ENCODE data around the gene CDKL1.
"Not testable (repeated sequence)": the region's sequence is repeated elsewhere in the genome, so short reads cannot be mapped to it uniquely, and the experiment has no call there.

CDKL1 gene

DNA sequence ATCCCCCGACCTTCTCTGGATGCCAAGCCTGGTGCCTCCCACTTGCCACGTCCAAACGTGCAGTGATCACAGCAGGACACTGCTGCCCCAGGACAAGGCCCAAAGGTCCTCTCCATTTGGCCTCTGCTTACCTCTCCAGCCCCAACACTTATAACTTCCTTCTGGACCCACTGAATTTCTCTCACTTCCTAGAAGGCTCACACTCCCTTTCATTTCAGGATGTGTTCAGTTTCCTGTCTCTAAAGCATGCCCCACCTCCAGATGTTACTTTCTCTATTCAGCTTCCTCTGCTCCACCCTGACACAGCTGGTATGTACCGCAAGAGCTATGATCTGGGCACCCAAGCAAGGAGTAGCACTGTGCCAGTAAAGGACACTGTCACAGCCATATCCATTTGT is 33.0 kb downstream of the CDKL1 start:
- TF ChIP-seq, protein P1, sequence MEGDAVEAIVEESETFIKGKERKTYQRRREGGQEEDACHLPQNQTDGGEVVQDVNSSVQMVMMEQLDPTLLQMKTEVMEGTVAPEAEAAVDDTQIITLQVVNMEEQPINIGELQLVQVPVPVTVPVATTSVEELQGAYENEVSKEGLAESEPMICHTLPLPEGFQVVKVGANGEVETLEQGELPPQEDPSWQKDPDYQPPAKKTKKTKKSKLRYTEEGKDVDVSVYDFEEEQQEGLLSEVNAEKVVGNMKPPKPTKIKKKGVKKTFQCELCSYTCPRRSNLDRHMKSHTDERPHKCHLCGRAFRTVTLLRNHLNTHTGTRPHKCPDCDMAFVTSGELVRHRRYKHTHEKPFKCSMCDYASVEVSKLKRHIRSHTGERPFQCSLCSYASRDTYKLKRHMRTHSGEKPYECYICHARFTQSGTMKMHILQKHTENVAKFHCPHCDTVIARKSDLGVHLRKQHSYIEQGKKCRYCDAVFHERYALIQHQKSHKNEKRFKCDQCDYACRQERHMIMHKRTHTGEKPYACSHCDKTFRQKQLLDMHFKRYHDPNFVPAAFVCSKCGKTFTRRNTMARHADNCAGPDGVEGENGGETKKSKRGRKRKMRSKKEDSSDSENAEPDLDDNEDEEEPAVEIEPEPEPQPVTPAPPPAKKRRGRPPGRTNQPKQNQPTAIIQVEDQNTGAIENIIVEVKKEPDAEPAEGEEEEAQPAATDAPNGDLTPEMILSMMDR (conservative IDR thresholded peaks at IDR 0.05; ENCODE audit: low read length), result no peak
- H3K4me3 ChIP-seq (ENCODE audit: low read length), result peak overlapping the region; percentile 54
- peak; percentile 71 for DNase-seq (ENCODE audit: low read depth)

DNA sequence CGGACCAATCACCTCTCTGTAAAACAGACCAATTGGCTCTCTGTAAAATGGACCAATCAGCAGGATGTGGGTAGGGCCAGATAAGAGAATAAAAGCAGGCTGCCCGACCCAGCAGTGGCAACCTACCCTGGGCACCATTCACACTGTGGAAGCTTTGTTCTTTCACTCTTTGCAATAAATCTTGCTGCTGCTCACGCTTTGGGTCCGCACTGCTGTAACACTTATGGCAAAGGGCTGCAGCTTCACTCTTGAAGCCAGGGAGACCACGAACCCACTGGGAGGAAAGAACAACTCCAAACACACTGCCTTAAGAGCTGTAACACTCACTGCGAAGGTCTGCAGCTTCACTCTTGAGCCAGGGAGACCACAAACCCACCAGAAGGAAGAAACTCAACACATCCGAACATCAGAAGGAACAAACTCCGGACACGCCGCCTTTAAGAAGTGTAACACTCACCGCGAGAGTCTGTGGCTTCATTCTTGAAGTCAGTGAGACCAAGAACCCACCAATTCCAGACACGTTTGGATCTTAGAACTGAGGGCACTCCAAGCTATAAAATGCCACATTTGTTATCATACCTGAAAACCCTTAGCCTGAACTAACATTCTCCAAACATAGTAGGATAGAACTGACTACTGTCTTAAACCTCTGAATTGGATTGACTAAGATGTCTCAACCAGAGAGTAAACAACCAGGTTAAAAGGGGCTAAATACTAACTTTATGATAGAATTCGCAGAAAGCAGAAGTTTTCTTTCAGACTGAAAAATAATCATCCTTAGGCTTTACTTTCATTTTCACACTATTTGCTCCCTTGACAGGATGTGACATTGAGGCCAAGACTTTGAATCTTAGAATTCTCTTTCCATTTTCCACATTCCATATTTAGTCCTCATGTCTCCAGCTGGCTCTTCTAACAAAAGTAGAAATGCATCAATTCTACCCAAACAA is 33.6 kb downstream of the CDKL1 start:
- DNase-seq (ENCODE audit: low read depth), result peak; percentile 31
- H3K4me3 ChIP-seq (ENCODE audit: low read length), result peak overlapping the region; percentile 54
- TF ChIP-seq, protein P1 (conservative IDR thresholded peaks at IDR 0.05; ENCODE audit: low read length), result no peak

DNA sequence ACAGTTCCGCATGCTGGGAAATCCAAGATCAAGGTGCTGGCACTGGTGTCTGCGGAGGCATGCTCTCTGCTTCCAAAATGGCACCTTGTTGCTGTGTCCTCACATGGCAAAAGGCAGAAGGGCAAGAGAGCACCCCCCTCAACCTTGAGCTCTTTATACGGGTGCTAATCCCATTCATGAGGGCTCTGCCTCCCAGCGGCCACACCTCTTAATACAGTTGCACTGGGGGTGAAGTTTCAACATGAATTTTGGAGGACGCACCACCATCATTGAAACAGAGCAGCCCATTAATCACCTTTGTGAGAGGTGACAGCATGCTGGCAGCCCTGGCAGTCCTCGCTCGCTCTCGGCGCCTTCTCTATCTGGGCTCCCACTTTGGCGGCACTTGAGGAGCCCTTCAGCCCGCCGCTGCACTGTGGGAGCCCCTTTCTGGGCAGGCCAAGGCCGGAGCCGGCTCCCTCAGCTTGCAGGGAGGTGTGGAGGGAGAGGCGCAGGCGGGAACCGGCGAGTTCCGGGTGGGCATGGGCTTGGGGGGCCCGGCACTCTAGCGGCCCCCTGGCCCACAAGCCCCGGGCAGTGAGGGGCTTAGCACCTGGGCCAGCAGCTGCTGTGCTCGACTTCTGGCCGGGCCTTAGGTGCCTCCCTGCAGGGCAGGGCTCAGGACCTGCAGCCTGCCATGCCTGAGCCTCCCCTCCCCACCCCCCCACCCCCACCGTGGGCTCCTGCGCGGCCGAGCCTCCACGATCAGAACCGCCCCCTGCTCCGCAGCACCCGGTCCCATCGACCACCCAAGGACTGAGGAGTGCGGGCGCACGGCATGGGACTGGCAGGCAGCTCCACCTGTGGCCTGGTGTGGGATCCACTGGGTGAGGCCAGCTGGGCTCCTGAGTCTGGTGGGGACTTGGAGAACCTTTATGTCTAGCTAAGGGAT is 34.9 kb downstream of the CDKL1 start:
- not testable (repeated sequence) for DNase-seq (ENCODE audit: low read depth); H3K4me3 ChIP-seq (ENCODE audit: low read length)

DNA sequence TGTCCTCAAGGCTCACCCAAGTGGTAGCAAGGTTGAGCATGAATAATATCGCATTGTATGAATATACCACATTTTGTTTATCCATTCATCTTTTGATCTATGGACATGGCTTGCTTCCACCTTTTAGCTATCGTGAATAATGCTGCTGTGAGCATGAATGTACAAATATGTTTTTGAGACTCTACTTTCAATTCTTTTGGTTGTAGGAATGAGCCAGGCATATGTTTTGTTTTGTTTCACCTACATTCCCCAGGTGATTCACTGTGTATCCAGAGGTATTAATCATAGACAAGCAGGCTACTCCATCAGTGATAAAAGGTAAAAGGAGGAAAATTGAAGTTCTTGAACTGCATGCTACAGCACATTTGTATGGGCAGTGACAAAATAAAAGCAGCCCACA is 35.8 kb downstream of the CDKL1 start:
- no peak overlapping the region for H3K4me3 ChIP-seq (ENCODE audit: low read length)
- DNase-seq (ENCODE audit: low read depth), result no peak
- TF ChIP-seq, protein P1 (conservative IDR thresholded peaks at IDR 0.05; ENCODE audit: low read length), result no peak

DNA sequence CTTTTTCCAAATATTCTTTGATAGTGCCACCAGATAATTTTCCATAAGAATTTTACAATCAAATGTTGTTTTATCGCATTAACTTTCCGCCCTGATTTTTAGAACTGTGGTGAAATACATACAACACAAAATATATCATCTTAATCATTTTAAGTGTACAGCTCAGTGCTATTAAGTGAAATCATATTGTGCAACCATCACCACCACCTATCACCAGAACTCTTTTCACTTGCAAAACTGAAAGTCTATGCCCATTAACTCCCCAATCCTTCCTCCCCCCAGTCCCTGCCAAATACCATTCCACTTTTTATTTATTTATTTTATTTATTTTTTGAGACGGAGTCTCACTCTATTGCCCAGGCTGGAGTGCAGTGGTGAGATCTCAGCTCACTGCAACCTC is 36.6 kb downstream of the CDKL1 start:
- TF ChIP-seq, protein P1 (conservative IDR thresholded peaks at IDR 0.05; ENCODE audit: low read length), result no peak
- no peak for DNase-seq (ENCODE audit: low read depth)
- no peak overlapping the region for H3K4me3 ChIP-seq (ENCODE audit: low read length)

DNA sequence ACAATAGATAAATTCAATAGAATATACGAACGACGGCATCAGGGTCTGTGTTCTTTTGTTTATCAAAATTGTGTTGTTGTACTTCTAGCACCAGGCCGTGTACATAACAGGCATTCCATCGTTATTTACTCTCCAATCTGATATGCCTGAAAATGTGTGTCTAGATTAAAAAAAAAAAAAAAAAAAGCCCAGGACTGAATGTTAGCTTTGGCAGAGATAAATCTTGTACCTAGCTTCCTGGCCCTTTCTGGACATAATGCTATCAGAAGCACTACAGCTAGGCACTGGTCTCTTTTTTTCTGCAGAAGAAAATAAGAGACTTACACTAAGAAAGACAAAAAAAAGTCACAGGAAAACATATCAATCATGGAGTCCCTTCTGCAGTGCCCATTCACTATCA is 37.0 kb downstream of the CDKL1 start:
- H3K4me3 ChIP-seq (ENCODE audit: low read length), result no peak overlapping the region
- TF ChIP-seq, protein P1 (conservative IDR thresholded peaks at IDR 0.05; ENCODE audit: low read length), result no peak
- no peak for DNase-seq (ENCODE audit: low read depth)

DNA sequence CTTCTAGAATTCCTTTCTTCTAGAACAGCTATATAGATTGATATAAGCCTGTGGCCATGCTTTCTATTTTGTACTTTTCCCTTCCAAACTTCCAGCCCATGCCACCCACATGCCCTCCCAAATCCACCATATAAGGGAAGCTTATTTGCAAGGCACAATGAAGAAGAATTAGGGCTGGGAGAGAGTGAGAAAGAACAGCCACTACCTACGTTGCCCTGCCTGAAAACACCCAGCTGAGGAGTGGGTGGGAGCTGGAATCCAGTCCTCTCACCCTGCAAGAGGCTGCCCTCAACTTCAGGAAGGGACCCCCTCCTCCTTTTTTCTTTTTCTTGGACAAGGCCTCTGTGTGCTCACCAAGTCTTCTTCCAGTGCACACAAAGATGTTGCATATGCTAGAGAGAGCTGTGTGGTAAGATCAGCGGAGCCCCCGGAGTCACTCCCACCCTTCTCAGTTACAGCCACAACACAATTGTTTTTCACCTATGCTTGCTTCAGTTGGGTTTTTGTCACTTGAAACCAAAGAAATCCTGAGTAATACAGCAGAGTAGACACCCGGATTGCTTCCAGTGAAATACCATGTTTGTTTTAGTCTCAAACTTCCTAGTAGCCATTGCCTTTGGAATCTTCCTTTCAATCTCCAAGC is 38.8 kb downstream of the CDKL1 start:
- H3K4me3 ChIP-seq (ENCODE audit: low read length), result no peak overlapping the region
- TF ChIP-seq, protein P1 (conservative IDR thresholded peaks at IDR 0.05; ENCODE audit: low read length), result no peak
- no peak for DNase-seq (ENCODE audit: low read depth)

Data from AG10803 (cell line).